Prostate gland (tissue), 2 donors: ENCODE data around the gene METTL1. TPM values are rescaled to one million over a fixed set of nuclear protein-coding genes. Genes with fewer than 3 reads are reported as not detected.

Experiments used
- DNase-seq: peaks from one replicate; pipeline ENCODE4 v3.0.0-alpha.2; 2019; ENCODE audit warnings: low spot score
- H3K27ac ChIP-seq, 2 donors: fragments of 200-600 bp; sonication (generic); 2 replicates each; pipeline ENCODE4 v1.5.1; 2017 to 2019
- H3K27me3 ChIP-seq: fragments of 200-600 bp; sonication (generic); replicated peaks from 2 replicates; pipeline ENCODE4 v1.5.1; 2019; ENCODE audit not compliant: insufficient read depth
- H3K36me3 ChIP-seq, 2 donors: fragments of 200-600 bp; sonication (generic); 1 replicate in 1 of 2; 2 replicates in 1 of 2; pipeline versions ENCODE4 v1.5.1 to v1.8.1; 2017 to 2019
- H3K4me1 ChIP-seq: fragments of 200-600 bp; sonication (generic); replicated peaks from 2 replicates; pipeline ENCODE4 v1.5.1; 2019
- H3K4me3 ChIP-seq, 2 donors: fragments of 200-600 bp; sonication (generic); 2 replicates each; pipeline ENCODE4 v1.5.1; 2017 to 2019
- H3K9me3 ChIP-seq: fragments of 200-600 bp; sonication (generic); 2 replicates; pipeline ENCODE4 v1.5.1; 2017
- POLR2A ChIP-seq: fragments of 450-650 bp; IDR thresholded peaks from one replicate; pipeline ENCODE4 v1.6.1; 2016; ENCODE audit warnings: antibody characterized with exemption, mild to moderate bottlenecking
- POLR2AphosphoS5 ChIP-seq: sonication (generic); formaldehyde crosslinking; IDR thresholded peaks from one replicate; pipeline ENCODE4 v1.6.1; 2017; ENCODE audit warnings: antibody characterized with exemption
- WGBS: methylation state at CpG from one replicate; pipeline ENCODE4 v1.1.5; 2018; 5-methylcytosine and 5-hydroxymethylcytosine counted together
- intact Hi-C: fragments of 100-400 bp; cut with DNase I; formaldehyde crosslinking; loops from one replicate; pipeline ENCODE4 v1.14.2; 2022
- total RNA-seq, 2 donors: library from RNA; depleted of rRNA; stranded (reverse); fragments of >200 nt; gene quantifications; one replicate each; pipeline ENCODE4 v1.1.0, GENCODE V29; 2016
- TF ChIP-seq, protein P1 (sequence below), 4 experiments: fragments of 200-600 bp in 2 of 4; fragments of 450-650 bp in 2 of 4; sonication (generic) in 2 of 4; IDR thresholded peaks; 1 replicate in 3 of 4; 2 replicates in 1 of 4; pipeline ENCODE4 v1.5.1; 2016 to 2019; ENCODE audit warnings: antibody characterized with exemption in 4 of 4, mild to moderate bottlenecking in 2 of 4, moderate library complexity in 2 of 4

METTL1 gene
- total RNA-seq, 2 donors from 2014 or later: 4.9 to 14.3 TPM

DNA sequence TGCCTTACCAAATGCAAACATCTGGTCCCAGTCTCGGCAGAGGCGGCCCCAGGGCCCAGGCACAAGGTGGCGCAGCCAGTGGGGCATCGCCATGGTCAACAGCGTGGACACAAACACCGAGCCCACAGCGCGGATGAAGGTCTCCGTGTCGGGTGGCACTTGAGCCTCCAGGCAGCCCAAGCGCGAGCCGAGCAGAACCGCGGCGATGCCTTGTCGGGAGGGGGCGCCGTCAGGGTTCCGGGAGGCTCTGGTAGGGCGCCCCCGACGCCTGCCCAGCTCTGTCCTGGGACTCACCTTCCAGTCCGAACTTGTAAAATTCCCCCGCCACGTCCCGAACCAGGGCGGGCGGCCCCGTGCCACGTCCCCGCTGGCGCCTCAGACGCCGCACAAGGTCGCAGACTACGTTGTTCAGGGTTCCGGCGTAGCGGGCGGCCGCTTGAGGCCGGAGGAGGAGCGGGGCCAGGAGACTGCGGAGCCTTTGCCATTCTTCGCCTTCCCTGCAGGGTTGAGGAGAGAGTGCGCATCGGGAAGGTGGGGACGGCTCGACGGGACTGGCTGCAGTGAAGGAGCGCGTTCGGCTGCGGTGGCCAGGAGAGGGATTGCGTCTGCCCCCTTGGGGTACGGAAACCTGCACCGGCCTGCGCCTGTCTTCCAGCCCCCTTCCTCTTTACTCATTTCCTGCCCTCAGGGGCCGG, 6.8 kb downstream of the METTL1 start:
- no peak overlapping the region for H3K27ac ChIP-seq

GRCh38 chr12:57764662-57765002, 7.3 kb downstream of the METTL1 start:
- no peaks in the 10 kb centered on the region for H3K27me3 ChIP-seq
- H3K9me3 ChIP-seq: no peaks in the 10 kb centered on the region
- H3K36me3 ChIP-seq: no peaks in the 10 kb centered on the region
- intact Hi-C loops: no loop called here
- 16% methylated on average over 17 of the region's 17 CpGs for WGBS
- no peak overlapping the region for H3K27ac ChIP-seq
- DNase-seq: no peak
- H3K4me3 ChIP-seq: peak overlapping the region; percentile 7 to 15
- peaks cover 19% of the 10 kb centered on the region for H3K4me1 ChIP-seq
- TF ChIP-seq POLR2AphosphoS5: no peak
- TF ChIP-seq, protein P1, sequence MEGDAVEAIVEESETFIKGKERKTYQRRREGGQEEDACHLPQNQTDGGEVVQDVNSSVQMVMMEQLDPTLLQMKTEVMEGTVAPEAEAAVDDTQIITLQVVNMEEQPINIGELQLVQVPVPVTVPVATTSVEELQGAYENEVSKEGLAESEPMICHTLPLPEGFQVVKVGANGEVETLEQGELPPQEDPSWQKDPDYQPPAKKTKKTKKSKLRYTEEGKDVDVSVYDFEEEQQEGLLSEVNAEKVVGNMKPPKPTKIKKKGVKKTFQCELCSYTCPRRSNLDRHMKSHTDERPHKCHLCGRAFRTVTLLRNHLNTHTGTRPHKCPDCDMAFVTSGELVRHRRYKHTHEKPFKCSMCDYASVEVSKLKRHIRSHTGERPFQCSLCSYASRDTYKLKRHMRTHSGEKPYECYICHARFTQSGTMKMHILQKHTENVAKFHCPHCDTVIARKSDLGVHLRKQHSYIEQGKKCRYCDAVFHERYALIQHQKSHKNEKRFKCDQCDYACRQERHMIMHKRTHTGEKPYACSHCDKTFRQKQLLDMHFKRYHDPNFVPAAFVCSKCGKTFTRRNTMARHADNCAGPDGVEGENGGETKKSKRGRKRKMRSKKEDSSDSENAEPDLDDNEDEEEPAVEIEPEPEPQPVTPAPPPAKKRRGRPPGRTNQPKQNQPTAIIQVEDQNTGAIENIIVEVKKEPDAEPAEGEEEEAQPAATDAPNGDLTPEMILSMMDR (IDR thresholded peaks at IDR 0.05): no peak
- TF ChIP-seq POLR2A: no peak

More for the DNA sequence above, 6.8 kb downstream of the METTL1 start:
- Histone ChIP-seq H3K27me3 (no peaks in the 10 kb centered on the region), H3K36me3 (no peaks in the 10 kb centered on the region), H3K4me1 (peaks cover 19% of the 10 kb centered on the region), H3K4me3 (peak overlapping the region; percentile 7 to 15), H3K9me3 (no peaks in the 10 kb centered on the region)
- DNase-seq: no peak
- WGBS: under 1% methylated on average over 20 of the region's 60 CpGs
- intact Hi-C loops: no loop called here
- TF ChIP-seq, protein P1 (IDR thresholded peaks at IDR 0.05): peak in 1 of 4 experiments; percentile 25
- TF ChIP-seq POLR2AphosphoS5: no peak

DNA sequence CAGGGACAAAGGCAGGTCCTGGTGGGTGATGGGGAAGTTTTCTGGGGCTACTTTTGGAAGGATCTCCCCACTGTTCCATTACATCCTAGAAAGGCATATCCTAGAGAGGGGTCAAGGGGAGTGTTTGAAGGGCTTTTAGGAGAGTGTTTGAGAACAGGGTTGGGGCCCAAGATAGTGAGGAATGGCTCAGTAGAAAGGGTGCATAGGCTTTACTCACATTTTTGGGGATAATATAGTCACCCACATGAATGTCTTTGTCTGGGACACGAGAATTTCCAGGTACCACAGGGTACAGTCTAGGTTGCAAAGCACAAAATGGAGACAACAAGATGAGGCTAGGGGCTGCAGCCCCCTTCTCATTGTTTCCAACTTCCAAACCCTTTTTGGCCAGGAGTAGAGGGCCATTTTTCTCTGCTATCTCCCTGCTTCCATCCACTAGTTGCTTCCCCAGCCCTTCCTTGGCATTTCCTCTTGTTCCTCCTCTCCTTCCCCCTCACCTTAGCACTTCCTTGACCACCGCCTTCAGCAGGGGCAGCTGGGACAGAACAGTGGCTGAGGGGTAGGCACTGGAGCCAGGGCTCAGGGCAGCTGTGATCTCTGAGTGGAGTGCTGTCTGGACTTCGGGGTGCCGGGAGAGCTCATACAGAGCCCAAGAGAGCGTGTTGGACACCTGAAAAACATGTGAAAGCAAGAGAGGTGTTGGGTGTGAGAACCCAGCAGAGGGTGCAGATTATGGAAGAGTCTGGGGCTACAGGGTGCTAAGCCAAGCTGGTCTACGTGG, 7.8 kb downstream of the METTL1 start:
- WGBS: 79% methylated on average over 6 of the region's 6 CpGs
- TF ChIP-seq POLR2A (no peak), POLR2AphosphoS5 (no peak)
- TF ChIP-seq, protein P1 (IDR thresholded peaks at IDR 0.05): no peak
- intact Hi-C loops: no loop called here
- no peak for DNase-seq
- Histone ChIP-seq H3K27ac (no peak overlapping the region), H3K4me1 (peaks cover 19% of the 10 kb centered on the region), H3K36me3 (no peaks in the 10 kb centered on the region), H3K4me3 (no peak overlapping the region), H3K9me3 (no peaks in the 10 kb centered on the region), H3K27me3 (no peaks in the 10 kb centered on the region)

- H3K36me3 ChIP-seq: no peaks in the 10 kb centered on the region
- peaks cover 19% of the 10 kb centered on the region for H3K4me1 ChIP-seq
- no peaks in the 10 kb centered on the region for H3K27me3 ChIP-seq
- no peak for TF ChIP-seq POLR2AphosphoS5
- TF ChIP-seq, protein P1 (IDR thresholded peaks at IDR 0.05): no peak
- no peak for TF ChIP-seq POLR2A
- no peak overlapping the region for H3K27ac ChIP-seq
- intact Hi-C loops: no loop called here
- DNase-seq: no peak
- no peak overlapping the region for H3K4me3 ChIP-seq
- WGBS: 91% methylated on average over 2 of the region's 2 CpGs
- no peaks in the 10 kb centered on the region for H3K9me3 ChIP-seq
Observed at GRCh38 chr12:57762463-57762862, 9.4 kb downstream of the METTL1 start.
